IgD-negative memory B cell (primary cell): ENCODE results near the gene ARHGAP22. TPM values are rescaled to one million over a fixed set of nuclear protein-coding genes. Genes with fewer than 3 reads are reported as not detected.
A peak's percentile ranks its signal among the peaks of the same experiment; 100 is the strongest.

Source experiments
- H3K27ac Mint-ChIP-seq, 3 donors: one replicate each; pipeline ENCODE4 v1.8.0; 2020 to 2022; ENCODE audit warnings: mild to moderate bottlenecking in 3 of 3, mixed read lengths in 3 of 3, moderate library complexity in 1 of 3
- H3K27me3 Mint-ChIP-seq: one replicate; pipeline ENCODE4 v1.8.0; 2021; ENCODE audit warnings: mixed read lengths
- H3K36me3 Mint-ChIP-seq: one replicate; pipeline ENCODE4 v1.8.0; 2020; ENCODE audit warnings: mild to moderate bottlenecking, mixed read lengths
- H3K4me1 Mint-ChIP-seq, 3 donors: one replicate each; pipeline ENCODE4 v1.8.0; 2020 to 2022; ENCODE audit warnings: mixed read lengths in 3 of 3, mild to moderate bottlenecking in 1 of 3
- H3K4me3 Mint-ChIP-seq, 4 donors: one replicate each; pipeline ENCODE4 v1.8.0; 2020 to 2022; ENCODE audit warnings: mild to moderate bottlenecking in 4 of 4, mixed read lengths in 4 of 4, moderate library complexity in 3 of 4
- H3K9me3 Mint-ChIP-seq, 3 donors: one replicate each; pipeline ENCODE4 v1.8.0; 2020 to 2021; ENCODE audit warnings: mixed read lengths in 3 of 3, mild to moderate bottlenecking in 1 of 3
- polyA plus RNA-seq: library from polyadenylated mRNA; unstranded; fragments of 300-500 nt; fragmentation: Illumina TruSeq; gene quantifications from one replicate; pipeline ENCODE4 v1.2.3, GENCODE V29; 2021

ARHGAP22 gene
- polyA plus RNA-seq, 1 donor from 2014 or later, result 0.64 TPM

- H3K4me1 Mint-ChIP-seq, result no peaks in the 10 kb centered on the region
- no peaks in the 10 kb centered on the region for H3K36me3 Mint-ChIP-seq
- peaks cover 2% of the 10 kb centered on the region for H3K27me3 Mint-ChIP-seq
- H3K9me3 Mint-ChIP-seq, result no peaks in the 10 kb centered on the region
- H3K4me3 Mint-ChIP-seq, result no peak overlapping the region
- no peak overlapping the region for H3K27ac Mint-ChIP-seq
These were observed 154.0 kb downstream of the ARHGAP22 start for GRCh38 chr10:48450741-48451466.

GRCh38 chr10:48450233-48450740, 154.6 kb downstream of the ARHGAP22 start:
- H3K4me3 Mint-ChIP-seq, result no peak overlapping the region
- H3K27me3 Mint-ChIP-seq, result peaks cover 2% of the 10 kb centered on the region
- H3K36me3 Mint-ChIP-seq, result no peaks in the 10 kb centered on the region
- no peaks in the 10 kb centered on the region for H3K9me3 Mint-ChIP-seq
- no peaks in the 10 kb centered on the region for H3K4me1 Mint-ChIP-seq
- no peak overlapping the region for H3K27ac Mint-ChIP-seq

GRCh38 chr10:48449501-48450232, 155.2 kb downstream of the ARHGAP22 start:
- Mint-ChIP-seq H3K36me3 (no peaks in the 10 kb centered on the region), H3K27ac (no peak overlapping the region), H3K4me3 (no peak overlapping the region), H3K9me3 (no peaks in the 10 kb centered on the region), H3K4me1 (no peaks in the 10 kb centered on the region), H3K27me3 (peaks cover 2% of the 10 kb centered on the region)

- Mint-ChIP-seq H3K9me3 (no peaks in the 10 kb centered on the region), H3K4me3 (peak overlapping the region in 1 of 4 donors; percentile 32), H3K27me3 (no peaks in the 10 kb centered on the region), H3K4me1 (no peaks in the 10 kb centered on the region), H3K27ac (peak overlapping the region in 1 of 3 donors; percentile 42), H3K36me3 (no peaks in the 10 kb centered on the region)
These were observed 156.1 kb downstream of the ARHGAP22 start for GRCh38 chr10:48448796-48449195.

GRCh38 chr10:48447356-48448215, 157.3 kb downstream of the ARHGAP22 start:
- H3K27me3 Mint-ChIP-seq, result no peaks in the 10 kb centered on the region
- no peaks in the 10 kb centered on the region for H3K9me3 Mint-ChIP-seq
- no peaks in the 10 kb centered on the region for H3K36me3 Mint-ChIP-seq
- peak overlapping the region in 1 of 4 donors; percentile 47 for H3K4me3 Mint-ChIP-seq
- H3K4me1 Mint-ChIP-seq, result no peaks in the 10 kb centered on the region
- no peak overlapping the region for H3K27ac Mint-ChIP-seq

GRCh38 chr10:48446785-48447184, 158.1 kb downstream of the ARHGAP22 start:
- H3K27me3 Mint-ChIP-seq, result no peaks in the 10 kb centered on the region
- H3K4me1 Mint-ChIP-seq, result no peaks in the 10 kb centered on the region
- no peaks in the 10 kb centered on the region for H3K36me3 Mint-ChIP-seq
- H3K27ac Mint-ChIP-seq, result no peak overlapping the region
- H3K4me3 Mint-ChIP-seq, result no peak overlapping the region
- no peaks in the 10 kb centered on the region for H3K9me3 Mint-ChIP-seq

GRCh38 chr10:48445932-48446331, 158.9 kb downstream of the ARHGAP22 start:
- no peaks in the 10 kb centered on the region for H3K9me3 Mint-ChIP-seq

GRCh38 chr10:48444861-48445841, 159.7 kb downstream of the ARHGAP22 start:
- no peaks in the 10 kb centered on the region for H3K36me3 Mint-ChIP-seq
- H3K27me3 Mint-ChIP-seq, result no peaks in the 10 kb centered on the region
- H3K27ac Mint-ChIP-seq, result no peak overlapping the region
- H3K4me3 Mint-ChIP-seq, result no peak overlapping the region
- H3K4me1 Mint-ChIP-seq, result no peaks in the 10 kb centered on the region
- H3K9me3 Mint-ChIP-seq, result no peaks in the 10 kb centered on the region

More at GRCh38 chr10:48445932-48446331, 158.9 kb downstream of the ARHGAP22 start:
- Mint-ChIP-seq H3K4me1 (no peaks in the 10 kb centered on the region), H3K4me3 (no peak overlapping the region), H3K27me3 (no peaks in the 10 kb centered on the region), H3K36me3 (no peaks in the 10 kb centered on the region), H3K27ac (no peak overlapping the region)

- H3K27ac Mint-ChIP-seq, result no peak overlapping the region
- no peaks in the 10 kb centered on the region for H3K27me3 Mint-ChIP-seq
- no peaks in the 10 kb centered on the region for H3K4me1 Mint-ChIP-seq
- no peak overlapping the region for H3K4me3 Mint-ChIP-seq
- no peaks in the 10 kb centered on the region for H3K9me3 Mint-ChIP-seq
- H3K36me3 Mint-ChIP-seq, result no peaks in the 10 kb centered on the region
These were observed 160.6 kb downstream of the ARHGAP22 start for GRCh38 chr10:48444266-48444665.

- Mint-ChIP-seq H3K4me3 (no peak overlapping the region), H3K27ac (no peak overlapping the region), H3K4me1 (no peaks in the 10 kb centered on the region), H3K27me3 (no peaks in the 10 kb centered on the region), H3K36me3 (no peaks in the 10 kb centered on the region), H3K9me3 (no peaks in the 10 kb centered on the region)
These were observed 162.1 kb downstream of the ARHGAP22 start for GRCh38 chr10:48442809-48443177.

- Mint-ChIP-seq H3K27ac (no peak overlapping the region), H3K9me3 (no peaks in the 10 kb centered on the region), H3K36me3 (no peaks in the 10 kb centered on the region), H3K4me3 (no peak overlapping the region), H3K27me3 (no peaks in the 10 kb centered on the region), H3K4me1 (no peaks in the 10 kb centered on the region)
These were observed 162.6 kb downstream of the ARHGAP22 start for GRCh38 chr10:48442090-48442808.

- Mint-ChIP-seq H3K36me3 (no peaks in the 10 kb centered on the region), H3K27ac (no peak overlapping the region), H3K9me3 (no peaks in the 10 kb centered on the region), H3K4me1 (no peaks in the 10 kb centered on the region), H3K27me3 (no peaks in the 10 kb centered on the region), H3K4me3 (no peak overlapping the region)
These were observed 164.1 kb downstream of the ARHGAP22 start for GRCh38 chr10:48440771-48441170.

- Mint-ChIP-seq H3K27me3 (no peaks in the 10 kb centered on the region), H3K9me3 (no peaks in the 10 kb centered on the region), H3K4me3 (no peak overlapping the region), H3K36me3 (no peaks in the 10 kb centered on the region), H3K27ac (no peak overlapping the region), H3K4me1 (no peaks in the 10 kb centered on the region)
These were observed 165.3 kb downstream of the ARHGAP22 start for GRCh38 chr10:48439581-48440041.
